Central memory CD4-positive, alpha-beta T cell (primary cell): ENCODE data around the gene METRN.

Experiments used
- DNase-seq: peaks from one replicate; pipeline ENCODE4 v3.0.0; 2022

The METRN gene

GRCh38 chr16:761625-762513 lies 47.0 kb downstream of the METRN start:
- no peak for DNase-seq

GRCh38 chr16:762595-763268 lies 47.8 kb downstream of the METRN start:
- no peak for DNase-seq

- DNase-seq: no peak
Observed at GRCh38 chr16:763369-764183, 48.7 kb downstream of the METRN start.

GRCh38 chr16:764184-764750 lies 49.3 kb downstream of the METRN start:
- no peak for DNase-seq

GRCh38 chr16:764848-765487 lies 50.0 kb downstream of the METRN start:
- DNase-seq: no peak

GRCh38 chr16:765488-765865 lies 50.6 kb downstream of the METRN start:
- DNase-seq: no peak

- DNase-seq: no peak
Observed at GRCh38 chr16:766008-766819, 51.3 kb downstream of the METRN start.

- no peak for DNase-seq
Observed at GRCh38 chr16:766820-767640, 52.1 kb downstream of the METRN start.

- DNase-seq: no peak
Observed at GRCh38 chr16:767743-768235, 52.9 kb downstream of the METRN start.

- no peak for DNase-seq
Observed at GRCh38 chr16:768428-768827, 53.5 kb downstream of the METRN start.
